GM04503 (cell line): ENCODE measurements around the gene IMP4.
A peak's percentile ranks its signal among the peaks of the same experiment; 100 is the strongest.

ENCODE experiments used
- DNase-seq: peaks from one replicate; pipeline ENCODE4 v3.0.0-alpha.2; 2012; ENCODE audit warnings: low read depth

Gene IMP4

GRCh38 chr2:130378206-130378897, 35.7 kb downstream of the IMP4 start:
- no peak for DNase-seq

GRCh38 chr2:130378898-130379214, 36.2 kb downstream of the IMP4 start:
- DNase-seq, result no peak

- DNase-seq, result no peak
Observed at GRCh38 chr2:130380096-130380934, 37.6 kb downstream of the IMP4 start.

- no peak for DNase-seq
Observed at GRCh38 chr2:130381145-130381544, 38.4 kb downstream of the IMP4 start.

GRCh38 chr2:130381619-130382018, 38.9 kb downstream of the IMP4 start:
- DNase-seq, result no peak

- DNase-seq, result no peak
Observed at GRCh38 chr2:130382313-130382917, 39.7 kb downstream of the IMP4 start.

- no peak for DNase-seq
Observed at GRCh38 chr2:130385709-130386108, 43.0 kb downstream of the IMP4 start.

GRCh38 chr2:130387071-130387400, 44.3 kb downstream of the IMP4 start:
- no peak for DNase-seq

- no peak for DNase-seq
Observed at GRCh38 chr2:130387804-130388203, 45.1 kb downstream of the IMP4 start.

- DNase-seq, result no peak
Observed at GRCh38 chr2:130388221-130388907, 45.7 kb downstream of the IMP4 start.

GRCh38 chr2:130389358-130389757, 46.7 kb downstream of the IMP4 start:
- no peak for DNase-seq

GRCh38 chr2:130389783-130390182, 47.1 kb downstream of the IMP4 start:
- no peak for DNase-seq

- no peak for DNase-seq
Observed at GRCh38 chr2:130390460-130391057, 47.9 kb downstream of the IMP4 start.

- peak; percentile 21 for DNase-seq
Observed at GRCh38 chr2:130391058-130391871, 48.6 kb downstream of the IMP4 start.

GRCh38 chr2:130391872-130392670, 49.4 kb downstream of the IMP4 start:
- DNase-seq, result peak; percentile 5

GRCh38 chr2:130393318-130393910, 50.7 kb downstream of the IMP4 start:
- DNase-seq, result no peak
